GM03348 (cell line): ENCODE results near the gene SFTA2.

Experiments used
- DNase-seq: peaks from one replicate; pipeline ENCODE4 v3.0.0; 2012; ENCODE audit warnings: low spot score

The SFTA2 gene

GRCh38 chr6:30889921-30890645 is 41.9 kb downstream of the SFTA2 start:
- DNase-seq = no peak

GRCh38 chr6:30889496-30889885 is 42.5 kb downstream of the SFTA2 start:
- DNase-seq = no peak

GRCh38 chr6:30888816-30889495 is 43.0 kb downstream of the SFTA2 start:
- no peak for DNase-seq

GRCh38 chr6:30887901-30888815 is 43.8 kb downstream of the SFTA2 start:
- peak; percentile 75 for DNase-seq

- DNase-seq = no peak
Observed at GRCh38 chr6:30886897-30887255, 45.1 kb downstream of the SFTA2 start.

DNA sequence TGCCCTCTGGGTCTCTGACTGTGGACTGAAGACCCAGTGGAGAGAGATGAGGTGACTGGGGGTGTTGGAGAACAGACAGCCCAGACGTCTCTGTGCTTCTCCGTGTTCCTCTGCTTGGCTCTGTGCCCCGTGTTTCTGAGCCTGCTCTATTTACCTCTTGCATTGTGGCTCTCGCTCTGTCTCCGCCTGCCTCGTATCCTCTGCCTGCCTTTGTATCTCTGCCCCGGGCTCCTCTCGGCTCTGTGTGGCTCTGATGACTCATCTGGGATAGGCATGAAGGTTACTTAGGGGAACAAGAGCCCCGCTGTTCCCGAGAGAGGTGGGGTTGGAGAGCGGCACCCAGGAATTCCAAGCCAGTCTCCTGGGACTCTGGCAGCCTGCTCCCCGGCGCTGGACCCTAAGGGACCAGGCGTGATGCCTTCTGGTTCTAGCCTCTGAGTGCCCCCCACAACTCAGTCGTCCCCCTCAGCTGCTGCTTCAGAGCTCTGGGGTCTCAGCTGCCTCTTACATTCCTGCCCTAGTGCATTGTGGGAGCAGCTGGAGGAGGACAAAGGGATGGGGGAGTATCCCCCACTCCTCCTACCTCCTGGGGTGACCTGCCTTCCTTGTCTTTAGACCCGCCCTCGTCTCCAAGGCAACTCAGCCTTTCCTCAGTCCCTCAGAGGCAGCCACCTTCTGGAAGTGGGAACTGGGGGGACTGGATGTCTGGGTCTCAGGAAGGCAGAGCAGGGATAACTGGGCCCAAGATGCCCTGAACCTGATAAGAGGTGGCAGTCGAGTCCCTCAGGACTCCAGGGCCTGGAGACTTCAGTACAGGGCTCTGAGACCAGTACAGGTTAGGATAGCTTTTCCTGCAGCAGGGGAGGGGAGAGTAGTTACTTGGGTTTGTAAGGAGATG is 45.7 kb downstream of the SFTA2 start:
- DNase-seq = peak; percentile 84

DNA sequence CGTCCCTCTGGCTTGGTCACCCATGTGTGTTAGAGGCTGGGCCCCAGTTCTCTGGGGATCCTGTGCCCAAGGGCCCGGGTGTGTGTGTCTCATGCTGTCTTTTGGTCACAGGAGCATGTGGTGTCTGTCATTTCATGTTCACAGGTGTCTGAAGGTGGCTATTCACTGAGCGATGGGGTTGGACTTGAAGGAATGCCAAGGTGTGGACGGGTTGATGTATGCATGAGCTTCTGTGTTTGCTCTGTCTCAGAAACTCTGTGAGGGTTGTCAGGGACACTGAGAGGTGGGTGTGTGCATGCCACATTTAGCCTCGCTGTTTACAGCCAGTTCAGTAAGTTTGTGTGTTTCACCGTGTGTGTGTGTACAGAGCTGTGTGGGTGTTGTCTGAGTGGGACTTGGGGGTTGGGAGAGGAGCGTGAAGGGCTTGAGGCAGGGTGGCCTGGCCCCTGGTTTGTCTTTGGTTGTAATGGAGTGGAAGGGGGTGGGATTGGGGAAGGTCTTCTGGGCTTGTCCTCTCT is 46.4 kb downstream of the SFTA2 start:
- DNase-seq = no peak

DNA sequence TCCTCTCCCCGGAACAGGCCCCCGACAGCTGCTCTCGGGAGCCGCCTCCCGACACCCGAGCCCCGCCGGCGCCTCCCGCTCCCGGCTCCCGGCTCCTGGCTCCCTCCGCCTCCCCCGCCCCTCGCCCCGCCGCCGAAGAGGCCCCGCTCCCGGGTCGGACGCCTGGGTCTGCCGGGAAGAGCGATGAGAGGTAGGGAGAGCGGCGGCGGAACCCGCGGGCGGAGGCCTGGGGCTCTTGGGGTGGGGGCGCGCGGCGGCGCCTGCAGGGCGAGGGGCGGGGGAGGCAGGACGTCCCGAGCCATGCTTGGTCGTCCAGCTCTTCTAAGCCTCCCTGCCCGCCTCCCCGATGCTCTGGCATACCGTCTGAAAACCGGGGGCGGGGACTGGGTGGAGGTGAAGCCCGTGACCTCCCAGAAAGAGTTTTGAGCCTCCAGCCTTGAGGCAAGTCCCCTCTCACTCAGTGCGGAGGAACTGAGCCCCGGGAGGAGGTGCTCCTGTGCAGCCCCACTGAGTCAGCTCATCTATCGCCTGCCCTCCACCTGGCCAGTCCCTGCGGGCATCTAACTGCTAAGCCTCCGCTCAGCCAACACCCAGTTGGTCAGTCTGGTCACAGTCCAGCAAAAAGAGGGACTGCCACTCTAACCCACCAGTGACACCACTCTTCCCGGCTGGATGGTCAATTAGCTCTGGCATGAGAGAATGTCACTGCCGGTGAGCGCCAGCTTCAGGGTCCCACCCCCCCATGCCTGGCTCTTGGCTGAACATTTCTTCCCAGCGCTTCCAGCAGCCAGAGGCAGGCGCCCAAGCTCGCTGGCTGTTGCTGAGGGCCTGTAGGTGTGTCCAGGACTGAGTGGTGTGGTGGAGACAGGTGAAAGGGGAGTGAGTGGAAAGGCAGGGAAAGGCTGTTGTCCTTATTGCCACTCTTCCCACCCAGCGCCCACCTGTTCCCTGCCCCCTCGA is 47.2 kb downstream of the SFTA2 start:
- peak; percentile 71 for DNase-seq

DNA sequence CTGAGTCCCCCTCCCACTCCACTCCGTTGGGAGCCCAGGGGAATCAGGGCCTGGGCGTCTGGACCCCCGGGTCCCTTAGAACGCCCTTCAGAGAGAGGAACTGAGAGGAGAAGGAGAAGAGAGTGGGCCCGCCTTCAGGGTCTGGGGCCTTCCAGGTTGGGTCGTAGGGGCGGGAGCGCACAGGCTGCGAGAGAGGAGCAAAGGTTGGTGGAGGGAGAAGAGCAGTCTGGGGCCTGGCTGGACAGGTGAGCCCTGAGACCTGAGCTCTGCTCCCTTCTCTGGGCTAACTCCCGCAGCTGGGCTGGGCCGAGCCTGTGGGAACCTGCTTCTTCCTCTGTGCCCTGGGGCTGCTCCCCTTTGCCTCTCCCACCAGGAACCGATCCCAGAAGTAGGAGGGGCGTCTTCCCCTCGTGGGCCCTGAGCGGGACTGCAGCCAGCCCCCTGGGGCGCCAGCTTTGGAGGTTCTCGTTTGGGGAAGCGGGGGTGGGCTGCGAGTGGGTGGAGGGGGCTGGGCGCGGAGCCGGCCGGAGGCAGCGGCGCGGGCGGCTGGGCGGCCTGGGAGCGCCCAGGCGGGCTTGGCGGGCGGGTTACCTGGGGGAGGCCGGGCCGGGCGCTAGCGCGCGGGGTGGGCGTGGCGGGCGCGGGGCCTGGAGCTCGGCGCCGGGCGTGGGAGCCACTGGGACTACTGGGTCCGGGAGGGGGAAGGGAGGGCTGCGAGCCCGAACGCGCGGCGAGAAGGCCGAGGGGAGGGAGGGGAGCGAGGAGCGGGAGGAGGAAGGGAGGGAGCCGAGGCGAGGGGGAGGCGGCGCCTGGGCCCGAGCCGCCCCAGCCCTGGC is 48.1 kb downstream of the SFTA2 start, which contains the start of gene DDR1:
Gene DDR1 (plus strand): TSS at position 835 of the 836 bp plus-strand sequence. CDS start 4,211 bp downstream, outside the sequence.
- peak; percentile 94 for DNase-seq

GRCh38 chr6:30882759-30883684 is 48.9 kb downstream of the SFTA2 start:
- no peak for DNase-seq

GRCh38 chr6:30882204-30882758 is 49.7 kb downstream of the SFTA2 start:
- no peak for DNase-seq

- no peak for DNase-seq
Observed at GRCh38 chr6:30881392-30882203, 50.4 kb downstream of the SFTA2 start.
